Loucy (cell line): ENCODE measurements around the gene ARHGDIG.

ENCODE experiments used
- H2AFZ ChIP-seq: fragments of 200-600 bp; sonication (generic); 2 replicates; pipeline ENCODE4 v1.6.0; 2016; ENCODE audit warnings: antibody characterized with exemption, mild to moderate bottlenecking, low read length, moderate library complexity
- H3F3A ChIP-seq: fragments of 200-600 bp; 2 replicates; pipeline ENCODE4 v1.6.0; 2016; ENCODE audit warnings: antibody characterized with exemption, low read depth, mild to moderate bottlenecking
- H3K27me3 ChIP-seq: fragments of 200-600 bp; sonication (generic); 2 replicates; pipeline ENCODE4 v1.6.1; 2014; ENCODE audit warnings: low read length, mild to moderate bottlenecking; ENCODE audit not compliant: insufficient read depth, poor library complexity, severe bottlenecking
- H3K36me3 ChIP-seq: fragments of 200-600 bp; sonication (generic); 2 replicates; pipeline ENCODE4 v1.6.1; 2016; ENCODE audit warnings: low read length; ENCODE audit not compliant: insufficient read depth
- H3K4me1 ChIP-seq: fragments of 200-600 bp; sonication (generic); 2 replicates; pipeline ENCODE4 v1.5.1; 2014; ENCODE audit warnings: low read length, mild to moderate bottlenecking; ENCODE audit not compliant: insufficient read depth, poor library complexity, severe bottlenecking
- H3K4me2 ChIP-seq: fragments of 200-600 bp; sonication (generic); 2 replicates; pipeline ENCODE4 v1.6.0; 2014; ENCODE audit warnings: antibody characterized with exemption, low read length, low read depth, mild to moderate bottlenecking; ENCODE audit not compliant: poor library complexity, severe bottlenecking
- H3K4me3 ChIP-seq: fragments of 200-600 bp; sonication (generic); 2 replicates; pipeline ENCODE4 v1.5.1; 2014; ENCODE audit warnings: low read length, mild to moderate bottlenecking, mixed read lengths; ENCODE audit not compliant: poor library complexity, severe bottlenecking
- H3K79me2 ChIP-seq: fragments of 200-600 bp; sonication (generic); 2 replicates; pipeline ENCODE4 v1.6.1; 2014; ENCODE audit warnings: low read length; ENCODE audit not compliant: insufficient read depth
- H3K9ac ChIP-seq: fragments of 200-600 bp; sonication (generic); 2 replicates; pipeline ENCODE4 v1.6.0; 2014; ENCODE audit warnings: mild to moderate bottlenecking, low read depth, low read length, moderate library complexity; ENCODE audit not compliant: poor library complexity, severe bottlenecking
- H3K9me2 ChIP-seq: fragments of 200-600 bp; sonication (generic); replicated peaks from 2 replicates; pipeline ENCODE4 v1.6.1; 2016; ENCODE audit warnings: low read depth, low read length, mixed read lengths
- H3K9me3 ChIP-seq: fragments of 200-600 bp; sonication (generic); 2 replicates; pipeline ENCODE4 v1.6.1; 2014; ENCODE audit warnings: mild to moderate bottlenecking, antibody characterized with exemption, low read length, low read depth; ENCODE audit not compliant: insufficient read depth
- H4K20me1 ChIP-seq: fragments of 200-600 bp; sonication (generic); 2 replicates; pipeline ENCODE4 v1.6.0; 2014; ENCODE audit warnings: antibody characterized with exemption, low read length, mild to moderate bottlenecking; ENCODE audit not compliant: insufficient read depth, poor library complexity, severe bottlenecking
- EZH2phosphoT487 ChIP-seq: fragments of 200-600 bp; IDR thresholded peaks from 2 replicates; pipeline ENCODE4 v1.6.1; 2018; ENCODE audit warnings: antibody characterized with exemption, mild to moderate bottlenecking, moderate library complexity, borderline replicate concordance
- TF ChIP-seq, protein P1 (sequence below): fragments of 200-600 bp; sonication (generic); conservative IDR thresholded peaks from 2 replicates; pipeline ENCODE4 v1.5.1; 2014; ENCODE audit warnings: mild to moderate bottlenecking, antibody characterized with exemption, low read length

ARHGDIG gene

DNA sequence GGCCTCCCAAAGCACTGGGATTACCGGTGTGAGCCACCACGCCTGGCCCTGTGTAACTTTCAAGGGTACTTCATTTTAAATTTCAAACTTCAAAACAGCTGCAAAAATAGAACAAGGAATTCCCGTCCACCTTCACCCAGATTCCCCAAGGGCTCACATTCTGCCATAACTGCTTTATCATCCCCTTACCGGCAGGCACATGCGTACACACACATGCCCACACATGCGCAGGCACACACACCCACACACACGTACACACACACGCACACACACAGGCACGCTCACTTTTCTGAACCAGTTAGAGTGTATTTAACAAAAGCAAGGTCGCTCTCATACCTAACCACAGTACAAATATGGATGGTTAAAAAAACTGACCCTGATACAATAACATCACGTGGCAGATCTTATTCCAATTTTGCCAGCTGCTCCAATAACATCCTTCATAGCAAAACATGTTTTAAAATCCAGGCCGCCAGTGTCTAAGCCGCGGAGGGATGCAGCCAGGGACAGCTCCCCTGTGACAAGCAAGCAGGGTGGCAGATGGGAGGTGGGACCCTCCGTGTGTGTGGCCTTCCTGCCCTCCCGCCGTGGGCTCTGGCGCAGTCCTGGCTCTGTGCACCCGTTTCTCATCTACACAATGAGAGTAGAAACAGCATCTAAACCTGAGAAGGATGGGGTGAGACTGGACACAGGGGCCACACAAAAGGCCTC is 25.7 kb downstream of the ARHGDIG start:
- Histone ChIP-seq H3K9ac (no peak overlapping the region), H3K36me3 (no peaks in the 10 kb centered on the region; the same call in 1 of the 2 replicates), H4K20me1 (no peaks in the 10 kb centered on the region), H3K9me3 (no peaks in the 10 kb centered on the region), H3K4me2 (no peak overlapping the region), H3K27me3 (no peaks in the 10 kb centered on the region), H3K4me3 (no peak overlapping the region), H3K4me1 (peaks cover 13% of the 10 kb centered on the region), H3K9me2 (no peaks in the 10 kb centered on the region), H2AFZ (no peak overlapping the region), H3F3A (no peaks in the 10 kb centered on the region), H3K79me2 (no peaks in the 10 kb centered on the region)
- TF ChIP-seq EZH2phosphoT487, result no peak
- TF ChIP-seq, protein P1, sequence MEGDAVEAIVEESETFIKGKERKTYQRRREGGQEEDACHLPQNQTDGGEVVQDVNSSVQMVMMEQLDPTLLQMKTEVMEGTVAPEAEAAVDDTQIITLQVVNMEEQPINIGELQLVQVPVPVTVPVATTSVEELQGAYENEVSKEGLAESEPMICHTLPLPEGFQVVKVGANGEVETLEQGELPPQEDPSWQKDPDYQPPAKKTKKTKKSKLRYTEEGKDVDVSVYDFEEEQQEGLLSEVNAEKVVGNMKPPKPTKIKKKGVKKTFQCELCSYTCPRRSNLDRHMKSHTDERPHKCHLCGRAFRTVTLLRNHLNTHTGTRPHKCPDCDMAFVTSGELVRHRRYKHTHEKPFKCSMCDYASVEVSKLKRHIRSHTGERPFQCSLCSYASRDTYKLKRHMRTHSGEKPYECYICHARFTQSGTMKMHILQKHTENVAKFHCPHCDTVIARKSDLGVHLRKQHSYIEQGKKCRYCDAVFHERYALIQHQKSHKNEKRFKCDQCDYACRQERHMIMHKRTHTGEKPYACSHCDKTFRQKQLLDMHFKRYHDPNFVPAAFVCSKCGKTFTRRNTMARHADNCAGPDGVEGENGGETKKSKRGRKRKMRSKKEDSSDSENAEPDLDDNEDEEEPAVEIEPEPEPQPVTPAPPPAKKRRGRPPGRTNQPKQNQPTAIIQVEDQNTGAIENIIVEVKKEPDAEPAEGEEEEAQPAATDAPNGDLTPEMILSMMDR, result no peak

GRCh38 chr16:306911-307370 is 26.6 kb downstream of the ARHGDIG start:
- H3K4me2 ChIP-seq, result peak overlapping the region; percentile 12
- TF ChIP-seq EZH2phosphoT487, result no peak
- TF ChIP-seq, protein P1, result no peak
- H3K4me3 ChIP-seq, result no peak overlapping the region
- H3K36me3 ChIP-seq, result no peaks in the 10 kb centered on the region; the same call in 1 of the 2 replicates
- no peaks in the 10 kb centered on the region for H3F3A ChIP-seq
- H3K27me3 ChIP-seq, result no peaks in the 10 kb centered on the region
- no peaks in the 10 kb centered on the region for H3K9me2 ChIP-seq
- no peak overlapping the region for H2AFZ ChIP-seq
- H4K20me1 ChIP-seq, result no peaks in the 10 kb centered on the region
- no peaks in the 10 kb centered on the region for H3K79me2 ChIP-seq
- peaks cover 13% of the 10 kb centered on the region for H3K4me1 ChIP-seq
- H3K9me3 ChIP-seq, result no peaks in the 10 kb centered on the region
- H3K9ac ChIP-seq, result no peak overlapping the region

DNA sequence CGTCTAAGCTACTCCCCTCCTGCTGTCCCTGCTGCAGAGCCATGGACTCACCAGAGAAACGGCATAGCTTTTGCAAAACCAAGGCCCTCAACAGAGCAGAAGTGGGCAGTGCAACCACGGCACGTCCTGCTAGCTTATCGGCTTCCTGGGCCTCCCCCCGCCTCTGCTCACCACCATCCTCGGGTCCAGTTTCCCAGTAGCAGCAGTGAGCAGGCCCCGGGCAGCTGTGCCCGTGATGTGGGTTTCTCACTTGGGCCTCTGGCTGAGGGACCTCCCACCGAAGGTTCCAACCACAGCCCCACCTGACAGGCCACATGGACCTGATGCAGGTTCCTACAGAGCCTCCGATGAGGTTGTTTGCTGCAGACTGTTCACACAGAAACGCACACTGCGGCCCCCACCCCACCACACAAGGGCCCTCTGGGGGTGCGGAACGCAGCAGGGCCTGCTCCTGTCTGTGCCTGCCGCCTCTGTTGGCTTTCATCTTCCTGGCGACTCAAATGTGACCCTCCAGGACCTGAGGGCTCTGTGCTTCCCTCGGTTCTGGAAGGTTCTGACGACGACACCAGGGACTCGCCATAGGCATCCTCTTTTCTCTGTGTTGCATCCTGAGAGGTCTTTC is 27.4 kb downstream of the ARHGDIG start:
- H3K9me3 ChIP-seq, result no peaks in the 10 kb centered on the region
- H3K4me1 ChIP-seq, result peaks cover 13% of the 10 kb centered on the region
- H4K20me1 ChIP-seq, result no peaks in the 10 kb centered on the region
- no peaks in the 10 kb centered on the region for H3K27me3 ChIP-seq
- no peak overlapping the region for H3K9ac ChIP-seq
- H3K4me3 ChIP-seq, result no peak overlapping the region
- TF ChIP-seq EZH2phosphoT487, result no peak
- TF ChIP-seq, protein P1, result no peak
- no peaks in the 10 kb centered on the region for H3F3A ChIP-seq
- H3K9me2 ChIP-seq, result no peaks in the 10 kb centered on the region
- H3K36me3 ChIP-seq, result peaks cover 2% of the 10 kb centered on the region; the same call in 1 of the 2 replicates
- no peak overlapping the region for H2AFZ ChIP-seq
- H3K4me2 ChIP-seq, result peak overlapping the region; percentile 20
- no peaks in the 10 kb centered on the region for H3K79me2 ChIP-seq
